Astrocyte (in vitro differentiated cells and primary cell): ENCODE results near the gene EXOC6B.

Experiments used
- EZH2 ChIP-seq: IDR thresholded peaks from 2 replicates; pipeline ENCODE4 v1.6.1; 2012; ENCODE audit warnings: mild to moderate bottlenecking, low read length, inconsistent platforms; ENCODE audit not compliant: insufficient read depth
- TF ChIP-seq, protein P1 (sequence below): IDR thresholded peaks from 2 replicates; pipeline ENCODE4 v1.5.1; 2011; ENCODE audit warnings: low read depth, mild to moderate bottlenecking, inconsistent platforms, low read length, moderate library complexity; ENCODE audit not compliant: insufficient read depth

DNA sequence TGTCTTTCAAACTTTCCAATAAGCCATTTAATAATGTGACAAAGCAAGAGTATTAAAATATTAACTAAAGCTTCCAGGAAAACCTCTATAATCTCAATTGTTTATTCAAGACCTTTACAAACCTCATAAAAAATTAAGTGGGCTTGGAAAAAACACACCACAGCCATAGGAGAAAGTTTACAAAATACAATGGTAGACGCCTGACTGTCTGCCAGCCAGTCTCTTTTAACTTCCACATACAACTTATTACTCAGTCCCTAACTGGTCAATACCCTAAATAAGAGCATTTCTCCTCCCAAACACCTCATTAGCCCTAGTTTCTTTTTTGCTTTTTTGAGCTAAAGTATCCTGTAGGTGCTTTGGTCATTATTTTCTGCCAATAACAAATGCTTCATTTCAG, 430.7 kb downstream of the EXOC6B start:
- TF ChIP-seq, protein P1, sequence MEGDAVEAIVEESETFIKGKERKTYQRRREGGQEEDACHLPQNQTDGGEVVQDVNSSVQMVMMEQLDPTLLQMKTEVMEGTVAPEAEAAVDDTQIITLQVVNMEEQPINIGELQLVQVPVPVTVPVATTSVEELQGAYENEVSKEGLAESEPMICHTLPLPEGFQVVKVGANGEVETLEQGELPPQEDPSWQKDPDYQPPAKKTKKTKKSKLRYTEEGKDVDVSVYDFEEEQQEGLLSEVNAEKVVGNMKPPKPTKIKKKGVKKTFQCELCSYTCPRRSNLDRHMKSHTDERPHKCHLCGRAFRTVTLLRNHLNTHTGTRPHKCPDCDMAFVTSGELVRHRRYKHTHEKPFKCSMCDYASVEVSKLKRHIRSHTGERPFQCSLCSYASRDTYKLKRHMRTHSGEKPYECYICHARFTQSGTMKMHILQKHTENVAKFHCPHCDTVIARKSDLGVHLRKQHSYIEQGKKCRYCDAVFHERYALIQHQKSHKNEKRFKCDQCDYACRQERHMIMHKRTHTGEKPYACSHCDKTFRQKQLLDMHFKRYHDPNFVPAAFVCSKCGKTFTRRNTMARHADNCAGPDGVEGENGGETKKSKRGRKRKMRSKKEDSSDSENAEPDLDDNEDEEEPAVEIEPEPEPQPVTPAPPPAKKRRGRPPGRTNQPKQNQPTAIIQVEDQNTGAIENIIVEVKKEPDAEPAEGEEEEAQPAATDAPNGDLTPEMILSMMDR = no peak
- no peak for TF ChIP-seq EZH2
